ENCODE results near the gene DACH1. TPM values are rescaled to one million over a fixed set of nuclear protein-coding genes. Genes with fewer than 3 reads are reported as not detected.

Gene DACH1
- total and polyA plus RNA-seq, 2 donors (not counting 3 experiments of a cell fraction or from before 2014, with no cell fraction given), result 8.6 to 28.3 TPM

GRCh38 chr13:71729441-71729840 is 137.6 kb downstream of the DACH1 start:
- H3K27ac ChIP-seq (ENCODE audit: insufficient read depth, low read depth, low read length), result no peak overlapping the region
- no peaks in the 10 kb centered on the region for H3K27me3 ChIP-seq (ENCODE audit: control insufficient read depth in 2 of 2, insufficient read depth in 2 of 2, low read length in 2 of 2)
- intact Hi-C loops (cut with micrococcal nuclease), result no loop called here
- dilution Hi-C loops (cut with MboI; ENCODE audit: extremely low pct_ligation_motif_present, low sequenced_read_pairs), result no loop called here
- DNase-seq (ENCODE audit: low read depth, low spot score) (no peak), FAIRE-seq (no peak)
- H3K9me3 ChIP-seq (replicated peaks; ENCODE audit: control insufficient read depth, insufficient read depth, low read length), result no peaks in the 10 kb centered on the region
- H3K4me1 ChIP-seq (ENCODE audit: control insufficient read depth, extremely low read depth, insufficient read depth, low read length), result no peaks in the 10 kb centered on the region
- H3K9ac ChIP-seq (replicated peaks; ENCODE audit: extremely low read depth, insufficient read depth, low read length), result no peak overlapping the region
- H3K79me2 ChIP-seq (ENCODE audit: control insufficient read depth, insufficient read depth, low read length), result no peaks in the 10 kb centered on the region
- H3K4me2 ChIP-seq (ENCODE audit: insufficient read depth, low read length), result no peak overlapping the region
- no peaks in the 10 kb centered on the region for H3K36me3 ChIP-seq (ENCODE audit: control insufficient read depth in 2 of 2, extremely low read depth in 1 of 2, insufficient read depth in 2 of 2, low read length in 2 of 2)
- CTCF ChIA-PET, result no interaction called here
- no peaks in the 10 kb centered on the region for H4K20me1 ChIP-seq (replicated peaks; ENCODE audit: control insufficient read depth, extremely low read depth, insufficient read depth, low read length)
- H3K9me1 ChIP-seq (replicated peaks; ENCODE audit: control insufficient read depth, extremely low read depth, insufficient read depth, low read length), result no peaks in the 10 kb centered on the region
- no peak for TF ChIP-seq MYC (IDR thresholded peaks at IDR 0.05; ENCODE audit: low read depth, low read length)
- TF ChIP-seq POLR2AphosphoS5 (IDR thresholded peaks at IDR 0.05; ENCODE audit: insufficient read depth, low read depth, low read length), result no peak
- no peak for TF ChIP-seq GATA2 (IDR thresholded peaks at IDR 0.05; ENCODE audit: insufficient read depth, insufficient read length, low read depth, low read length)
- TF ChIP-seq MAX (IDR thresholded peaks at IDR 0.05; ENCODE audit: insufficient read depth, insufficient read length), result no peak
- no peak for TF ChIP-seq JUN (IDR thresholded peaks at IDR 0.05; ENCODE audit: borderline replicate concordance, insufficient read depth, insufficient read length, low read depth)
- TF ChIP-seq CTCF (IDR thresholded peaks at IDR 0.05; ENCODE audit: extremely low read depth in 1 of 2, insufficient read depth in 1 of 2, low read depth in 1 of 2, low read length in 2 of 2), result no peak
- TF ChIP-seq FOS (IDR thresholded peaks at IDR 0.05; ENCODE audit: borderline replicate concordance, insufficient read depth, low read length), result no peak
- no peak for TF ChIP-seq POLR2A (IDR thresholded peaks at IDR 0.05; ENCODE audit: low read depth, low read length)
- no peak for TF ChIP-seq EZH2 (IDR thresholded peaks at IDR 0.05; ENCODE audit: borderline replicate concordance, low read depth, low read length, severe bottlenecking)
- no TSS peak for BruUV-seq (replicated peaks)
- H2AFZ ChIP-seq (ENCODE audit: low read depth, low read length), result no peak overlapping the region
- no peak overlapping the region for H3K4me3 ChIP-seq (replicated peaks in 1 of 3; ENCODE audit: insufficient read depth in 1 of 3, low read depth in 1 of 3, low read length in 3 of 3)
- POLR2A ChIA-PET, result no interaction called here

All from endothelial cell of umbilical vein (primary cell).